ENCODE results near the gene CHCHD10.

GRCh38 chr22:23781065-23781464 lies 13.3 kb upstream of the CHCHD10 start:
- TF ChIP-seq POLR2AphosphoS5 (IDR thresholded peaks at IDR 0.05; ENCODE audit: borderline replicate concordance, low read depth, low read length) = no peak
- TF ChIP-seq EZH2 (IDR thresholded peaks at IDR 0.05) = no peak
- TF ChIP-seq FOXP2 (optimal IDR thresholded peaks at IDR 0.05; ENCODE audit: control extremely low read depth, extremely low read length, insufficient read depth) = no peak
